B cell (primary cell): ENCODE measurements around the gene LAMA2. TPM values are rescaled to one million over a fixed set of nuclear protein-coding genes. Genes with fewer than 3 reads are reported as not detected.

Experiments
- ATAC-seq: fragments of 200-7000 bp; cut with Tn5 transposase; one replicate; pipeline ENCODE4 v1.10.0; 2021; ENCODE audit warnings: low read depth, mild to moderate bottlenecking, moderate number of reproducible peaks, moderate library complexity
- CTCF ChIA-PET: fragments of 350-600 bp; sonication (Branson Sonifier 250); formaldehyde crosslinking; loops from one replicate; lab custom pipeline; 2021; ENCODE audit warnings: antibody characterized with exemption, inconsistent platforms; lab: Charles Lee
- POLR2A ChIA-PET: fragments of 350-600 bp; sonication (Branson Sonifier 250); formaldehyde crosslinking; loops from one replicate; lab custom pipeline; 2021; ENCODE audit warnings: antibody characterized with exemption; lab: Charles Lee
- DNase-seq: peaks from one replicate; pipeline ENCODE4 v3.0.0; 2013
- H2AFZ ChIP-seq: 2 replicates; pipeline ENCODE4 v1.6.1; 2012; ENCODE audit warnings: mild to moderate bottlenecking, low read depth, low read length; ENCODE audit not compliant: insufficient read depth, poor library complexity, severe bottlenecking
- H3K27ac ChIP-seq, 2 donors: 1 replicate in 1 of 2; 2 replicates in 1 of 2; pipeline ENCODE4 v1.5.1; 2012 to 2013; ENCODE audit warnings: low read length in 2 of 2, mild to moderate bottlenecking in 2 of 2, moderate library complexity in 1 of 2
- H3K27me3 ChIP-seq, 4 experiments: fragments of 200-600 bp in 1 of 4; sonication (generic) in 1 of 4; replicated peaks in 1 of 4; 1 replicate in 2 of 4; 2 replicates in 2 of 4; pipeline versions ENCODE4 v1.6.1 to v1.7.0; 2013 to 2016; ENCODE audit warnings: low read length in 3 of 4, mild to moderate bottlenecking in 2 of 4, mixed read lengths in 1 of 4, moderate library complexity in 1 of 4; ENCODE audit not compliant: insufficient read depth in 4 of 4, control insufficient read depth in 3 of 4; ENCODE audit errors: control extremely low read depth in 1 of 4
- H3K36me3 ChIP-seq, 2 experiments: replicated peaks in 1 of 2; 1 replicate in 1 of 2; 2 replicates in 1 of 2; pipeline versions ENCODE4 v1.6.1 to v1.7.1; 2013; ENCODE audit warnings: low read length in 1 of 2; ENCODE audit not compliant: insufficient read depth in 2 of 2, control insufficient read depth in 1 of 2; ENCODE audit errors: control extremely low read depth in 1 of 2, extremely low read depth in 1 of 2
- H3K4me1 ChIP-seq, 2 donors: fragments of 200-600 bp in 1 of 2; sonication (generic) in 1 of 2; 1 replicate in 1 of 2; 2 replicates in 1 of 2; pipeline versions ENCODE4 v1.5.1 to v1.6.1; 2013 to 2017; ENCODE audit warnings: low read length in 2 of 2; ENCODE audit not compliant: control insufficient read depth in 2 of 2, insufficient read depth in 2 of 2
- H3K4me2 ChIP-seq: replicated peaks from 2 replicates; pipeline ENCODE3; 2012; ENCODE audit warnings: mild to moderate bottlenecking, low read depth, low read length; ENCODE audit not compliant: poor library complexity, severe bottlenecking
- H3K4me3 ChIP-seq, 5 experiments: fragments of 200-600 bp in 1 of 5; sonication (generic) in 1 of 5; 1 replicate in 3 of 5; 2 replicates in 2 of 5; pipeline versions ENCODE4 v1.5.1 to v1.7.0; 2011 to 2016; ENCODE audit warnings: low read length in 4 of 5, mild to moderate bottlenecking in 4 of 5, low read depth in 2 of 5, control low read depth in 1 of 5, moderate library complexity in 1 of 5; ENCODE audit not compliant: insufficient read depth in 1 of 5; ENCODE audit errors: control extremely low read depth in 1 of 5, extremely low read depth in 1 of 5
- H3K79me2 ChIP-seq: fragments of 200-600 bp; sonication (generic); one replicate; pipeline ENCODE4 v1.6.0; 2016; ENCODE audit warnings: low read length; ENCODE audit not compliant: control insufficient read depth, insufficient read depth
- H3K9ac ChIP-seq: fragments of 200-600 bp; sonication (generic); 2 replicates; pipeline ENCODE4 v1.6.1; 2017; ENCODE audit warnings: mild to moderate bottlenecking, low read length, moderate library complexity
- H3K9me3 ChIP-seq, 3 donors: one replicate each; pipeline versions ENCODE4 v1.6.1 to v1.7.1; 2013; ENCODE audit warnings: low read length in 2 of 3; ENCODE audit not compliant: control insufficient read depth in 2 of 3, insufficient read depth in 1 of 3; ENCODE audit errors: control extremely low read depth in 1 of 3
- H4K20me1 ChIP-seq: 2 replicates; pipeline ENCODE4 v1.6.0; 2012; ENCODE audit warnings: mild to moderate bottlenecking, low read length; ENCODE audit not compliant: insufficient read depth, control insufficient read depth, poor library complexity, severe bottlenecking
- H3K27ac Mint-ChIP-seq: one replicate; pipeline ENCODE4 v1.8.0; 2021; ENCODE audit warnings: mixed read lengths
- H3K27me3 Mint-ChIP-seq: one replicate; pipeline ENCODE4 v1.8.0; 2021; ENCODE audit warnings: mixed read lengths
- H3K4me1 Mint-ChIP-seq: one replicate; pipeline ENCODE4 v1.8.0; 2021; ENCODE audit warnings: mixed read lengths
- H3K4me3 Mint-ChIP-seq: one replicate; pipeline ENCODE4 v1.8.0; 2021; ENCODE audit warnings: mixed read lengths
- H3K9me3 Mint-ChIP-seq: one replicate; pipeline ENCODE4 v1.8.0; 2022; ENCODE audit warnings: mixed read lengths; ENCODE audit not compliant: insufficient read depth
- CTCF ChIP-seq: fragments of 200-600 bp; IDR thresholded peaks from one replicate; pipeline ENCODE4 v1.8.0; 2022; ENCODE audit warnings: antibody characterized with exemption, mild to moderate bottlenecking
- EZH2 ChIP-seq: IDR thresholded peaks from 2 replicates; pipeline ENCODE4 v1.6.1; 2012; ENCODE audit warnings: borderline replicate concordance, low read depth, mild to moderate bottlenecking, moderate library complexity, low read length; ENCODE audit not compliant: insufficient read depth, poor library complexity, severe bottlenecking
- WGBS: methylation state at CpG from one replicate; pipeline ENCODE4 v1.1.5; 2013; ENCODE audit warnings: missing lambda C conversion rate; ENCODE audit not compliant: insufficient coverage; 5-methylcytosine and 5-hydroxymethylcytosine counted together
- intact Hi-C: fragments of 100-400 bp; cut with micrococcal nuclease; formaldehyde crosslinking; loops from one replicate; pipeline ENCODE4 v1.10.0; 2022
- polyA plus RNA-seq: library from polyadenylated mRNA; depleted of rRNA; stranded (reverse); fragments of >200 nt; gene quantifications from 2 replicates; pipeline ENCODE4 v1.2.3, GENCODE V29; 2012
- total RNA-seq, 2 donors: library from RNA; stranded (reverse); fragments of 120-200 nt in 1 of 2; gene quantifications; 1 replicate in 1 of 2; 2 replicates in 1 of 2; pipeline versions ENCODE4 v1.2.3 to v1.2.4, GENCODE V29; 2013 to 2022

Gene LAMA2
- total and polyA plus RNA-seq, 2 donors (not counting 1 experiment from before 2014, with no cell fraction given): 0.16 TPM; not detected in 1

GRCh38 chr6:129440691-129441090 lies 557.8 kb downstream of the LAMA2 start:
- Histone ChIP-seq H3K27me3 (peaks cover 0 to 3% (median 0%) of the 10 kb centered on the region in 4 experiments), H3K79me2 (no peaks in the 10 kb centered on the region), H2AFZ (no peak overlapping the region), H3K27ac (no peak overlapping the region), H3K9ac (no peak overlapping the region), H3K4me1 (no peaks in the 10 kb centered on the region), H3K36me3 (no peaks in the 10 kb centered on the region), H3K4me2 (no peak overlapping the region), H4K20me1 (no peaks in the 10 kb centered on the region), H3K4me3 (no peak overlapping the region), H3K9me3 (no peaks in the 10 kb centered on the region)
- no peak overlapping the region for H3K4me3 Mint-ChIP-seq
- no peak for TF ChIP-seq EZH2
- TF ChIP-seq CTCF: no peak
- no peak overlapping the region for H3K27ac Mint-ChIP-seq
- no peak for DNase-seq
- H3K27me3 Mint-ChIP-seq: peaks cover 7% of the 10 kb centered on the region
- CTCF ChIA-PET: no interaction called here
- H3K9me3 Mint-ChIP-seq: no peaks in the 10 kb centered on the region
- intact Hi-C loops: no loop called here
- POLR2A ChIA-PET: no interaction called here
- ATAC-seq: no peak
- H3K4me1 Mint-ChIP-seq: peaks cover under 1% of the 10 kb centered on the region
- 71% methylated on average over 3 of the region's 8 CpGs for WGBS

GRCh38 chr6:129444683-129445082 lies 561.7 kb downstream of the LAMA2 start:
- Histone ChIP-seq H3K79me2 (no peaks in the 10 kb centered on the region), H3K27ac (no peak overlapping the region), H4K20me1 (no peaks in the 10 kb centered on the region), H3K9me3 (no peaks in the 10 kb centered on the region), H3K4me1 (no peaks in the 10 kb centered on the region), H3K36me3 (no peaks in the 10 kb centered on the region), H3K4me2 (no peak overlapping the region), H3K9ac (no peak overlapping the region), H2AFZ (no peak overlapping the region), H3K27me3 (no peaks in the 10 kb centered on the region), H3K4me3 (no peak overlapping the region)
- no peaks in the 10 kb centered on the region for H3K9me3 Mint-ChIP-seq
- no CpG with 5 or more reads among the region's 3 CpGs for WGBS
- POLR2A ChIA-PET: no interaction called here
- H3K4me3 Mint-ChIP-seq: no peak overlapping the region
- CTCF ChIA-PET: no interaction called here
- H3K4me1 Mint-ChIP-seq: peaks cover 2% of the 10 kb centered on the region
- intact Hi-C loops: no loop called here
- H3K27me3 Mint-ChIP-seq: peaks cover 7% of the 10 kb centered on the region
- ATAC-seq: no peak
- H3K27ac Mint-ChIP-seq: no peak overlapping the region
- TF ChIP-seq CTCF (no peak), EZH2 (no peak)
- DNase-seq: no peak
